ENCODE results near the gene NALCN.

NALCN gene

DNA sequence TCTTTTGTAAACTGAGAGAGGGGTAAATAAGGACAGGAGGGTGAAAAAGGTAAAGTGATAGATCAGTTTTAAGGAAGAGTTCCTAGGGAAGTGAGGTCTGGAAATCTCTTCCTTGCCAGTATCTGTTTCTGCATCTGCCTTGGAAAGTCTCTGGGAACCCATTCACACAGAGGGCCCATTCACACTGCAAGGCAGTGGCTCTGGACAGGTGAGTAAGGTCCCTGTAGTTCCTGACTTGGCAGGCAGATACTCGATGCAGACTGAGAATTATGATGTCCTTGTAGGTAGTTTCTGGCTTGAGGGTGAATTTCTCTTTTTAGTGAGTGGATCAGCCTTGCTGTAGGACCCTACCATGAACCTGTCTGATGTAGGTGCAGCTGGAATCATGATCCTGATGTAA is 293.3 kb downstream of the NALCN start:
- no peak for DNase-seq (ENCODE audit: low read depth)

DNA sequence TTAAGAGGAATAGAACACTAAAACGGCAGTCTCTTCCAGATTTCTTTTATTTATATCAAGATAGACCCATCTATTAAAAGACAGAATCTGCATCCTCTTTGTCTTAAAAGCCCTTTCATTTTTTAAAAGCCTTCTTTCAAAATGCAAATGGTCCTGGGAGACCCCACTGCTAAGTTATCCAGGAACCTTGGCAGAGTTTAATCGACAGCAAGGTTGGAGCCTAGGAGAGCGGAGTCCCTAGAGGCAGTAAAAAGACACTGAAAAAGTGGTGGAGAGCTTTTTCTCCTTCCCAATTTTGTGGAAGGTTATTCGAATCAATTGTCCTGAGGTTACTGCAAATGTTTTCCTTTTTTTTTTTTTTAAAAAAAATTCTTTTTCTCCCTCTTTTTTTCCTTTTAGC is 294.7 kb downstream of the NALCN start:
- no peak for DNase-seq (ENCODE audit: low read depth)

DNA sequence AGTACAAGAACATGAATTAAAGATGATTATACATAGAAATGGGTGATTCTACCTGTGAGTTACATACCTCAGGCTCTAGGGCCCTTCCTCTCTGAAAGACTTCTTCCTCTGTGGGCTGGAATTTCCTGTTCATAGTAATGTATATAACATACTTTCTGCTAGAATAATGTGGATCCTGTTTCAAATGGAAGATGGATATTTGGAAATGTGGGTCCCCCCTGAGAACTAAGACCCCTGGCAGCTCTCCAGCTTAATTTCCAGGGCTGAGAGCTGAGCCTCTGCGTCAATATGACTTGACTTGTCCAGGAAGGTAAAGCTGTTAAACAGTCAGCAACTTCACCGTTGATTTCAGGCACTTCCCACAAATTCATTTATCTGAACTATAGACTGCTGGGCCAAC is 296.3 kb downstream of the NALCN start:
- no peak for DNase-seq (ENCODE audit: low read depth)

DNA sequence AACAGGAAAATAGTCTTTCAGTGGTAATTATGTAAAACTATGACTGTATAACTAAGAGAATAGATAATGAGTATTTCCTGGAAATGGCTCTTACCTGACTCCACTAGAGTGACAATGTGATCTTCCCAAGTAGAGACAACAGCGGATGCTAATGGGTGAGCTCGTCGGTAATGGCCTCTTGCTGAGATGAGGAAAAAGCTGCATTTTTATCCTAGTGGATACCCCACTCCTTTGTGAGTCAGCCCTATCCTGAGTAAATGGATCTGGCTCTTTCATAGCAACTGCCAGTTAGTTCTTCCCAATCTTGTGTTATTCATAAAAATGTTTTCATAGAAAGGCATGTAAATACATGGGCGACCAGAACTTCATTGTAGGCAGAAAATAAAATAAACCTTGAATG is 299.5 kb downstream of the NALCN start:
- DNase-seq (ENCODE audit: low read depth) = no peak

DNA sequence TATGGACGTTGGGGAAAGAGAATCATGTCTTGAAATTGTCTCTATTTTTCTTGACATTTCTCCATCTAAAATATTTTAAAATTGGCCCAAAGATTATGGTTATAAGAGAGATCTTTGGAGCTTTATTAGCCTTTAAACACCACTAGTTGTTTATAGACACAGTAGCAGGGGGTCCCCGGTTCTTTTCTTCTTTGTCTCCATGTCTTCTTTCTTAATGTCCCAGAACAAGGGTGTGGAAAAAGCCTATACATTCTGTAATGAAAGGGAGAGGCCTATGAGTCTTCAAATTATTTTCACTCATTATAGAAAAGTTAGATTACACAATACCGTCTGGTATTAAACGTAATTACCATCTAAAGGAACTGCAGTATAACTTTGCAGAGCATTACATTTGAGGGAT is 300.0 kb downstream of the NALCN start:
- no peak for DNase-seq (ENCODE audit: low read depth)

DNA sequence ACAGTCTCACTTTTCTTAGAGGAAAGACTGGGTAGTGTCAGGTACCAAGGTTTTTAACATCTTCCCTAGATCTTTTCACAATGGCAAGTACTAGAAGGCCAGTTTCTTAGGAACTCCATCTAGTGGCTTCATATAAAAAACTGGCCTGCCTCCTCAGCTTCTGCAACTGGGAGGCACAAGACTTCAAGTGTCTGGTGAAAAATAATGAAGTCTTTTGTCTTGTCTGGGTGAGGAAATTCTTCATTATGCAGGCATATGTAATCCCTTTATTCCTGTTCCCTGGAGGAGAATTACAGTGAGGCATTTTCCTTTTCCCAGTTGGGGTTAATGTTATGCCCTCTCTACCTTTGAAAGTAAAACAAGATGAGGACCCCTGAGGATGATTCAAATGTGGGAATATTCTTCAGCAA is 300.5 kb downstream of the NALCN start:
- peak; percentile 3 for DNase-seq (ENCODE audit: low read depth)

DNA sequence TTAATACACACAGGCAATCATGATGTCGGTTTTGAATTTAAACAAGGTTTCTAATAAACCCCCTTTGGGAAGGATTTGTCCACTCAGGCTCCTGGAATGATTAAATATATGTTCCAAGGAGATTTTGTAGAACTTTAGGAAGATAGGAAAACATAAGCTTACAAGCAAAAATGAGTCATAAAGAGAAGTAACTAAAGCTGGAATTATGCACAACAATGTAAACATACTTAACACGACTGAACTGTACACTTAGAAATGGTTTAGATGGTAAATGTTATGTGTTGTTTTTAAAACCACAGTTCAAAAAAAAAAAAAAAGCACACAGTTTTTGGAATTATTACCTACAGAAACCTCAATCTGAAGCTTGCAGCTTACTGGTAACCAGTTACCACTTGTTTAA is 304.4 kb downstream of the NALCN start:
- DNase-seq (ENCODE audit: low read depth) = no peak

DNA sequence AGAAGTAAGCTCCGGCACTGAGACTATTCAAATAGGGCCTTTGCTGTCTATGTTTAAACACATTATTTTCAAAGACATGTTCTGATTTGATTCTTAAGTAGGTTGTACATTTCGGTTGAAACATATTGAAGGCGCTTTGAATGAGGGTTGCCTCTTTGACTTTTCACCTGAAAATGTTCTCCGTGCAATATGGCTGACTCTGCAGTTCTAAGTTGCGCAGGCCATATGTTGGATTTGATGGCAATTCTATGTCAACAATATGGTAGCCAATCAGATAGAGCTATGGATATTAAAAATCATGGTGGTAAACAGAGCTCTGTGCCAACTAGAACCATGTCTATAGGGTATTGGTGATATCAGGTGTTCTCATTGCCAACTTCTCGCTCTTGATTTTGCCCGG is 307.3 kb downstream of the NALCN start:
- DNase-seq (ENCODE audit: low read depth) = no peak

DNA sequence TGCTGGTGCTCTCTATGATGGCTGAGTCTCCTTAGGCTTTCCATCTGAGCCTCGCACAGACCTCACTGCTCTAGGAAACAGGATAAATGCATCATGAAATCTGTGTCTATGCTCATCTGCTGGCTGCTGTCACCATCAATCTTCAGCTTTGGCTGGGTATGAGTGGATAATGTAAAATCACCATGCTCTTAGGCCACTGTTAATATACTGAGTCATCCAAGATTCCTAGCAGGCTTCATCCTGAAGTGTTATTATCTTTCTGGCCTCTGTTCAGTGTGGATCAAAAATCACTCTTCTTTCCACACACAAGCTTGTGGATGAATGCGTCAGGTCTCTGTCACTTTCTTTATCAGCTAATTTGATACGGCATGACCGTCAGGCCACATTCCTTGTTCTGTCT is 317.4 kb downstream of the NALCN start:
- DNase-seq (ENCODE audit: low read depth) = peak; percentile 1

DNA sequence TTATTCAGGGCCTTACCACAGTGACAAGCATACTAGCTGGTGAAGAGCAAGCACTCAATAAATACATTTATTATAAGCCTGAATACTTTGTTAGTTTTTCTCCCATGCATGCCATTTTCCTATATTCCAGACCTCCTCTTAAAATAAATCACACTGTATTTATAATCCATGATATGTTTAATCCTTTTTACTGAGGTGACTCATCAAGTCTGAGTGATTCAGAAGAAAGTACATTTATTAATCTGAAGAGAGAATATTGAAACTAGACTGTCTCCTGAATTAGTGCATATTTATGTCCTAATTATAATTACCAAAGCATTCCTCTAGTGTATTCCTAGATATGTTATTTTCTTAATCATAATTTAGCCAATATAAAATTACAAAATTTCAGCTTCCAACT is 323.3 kb downstream of the NALCN start:
- no peak for DNase-seq (ENCODE audit: low read depth)

DNA sequence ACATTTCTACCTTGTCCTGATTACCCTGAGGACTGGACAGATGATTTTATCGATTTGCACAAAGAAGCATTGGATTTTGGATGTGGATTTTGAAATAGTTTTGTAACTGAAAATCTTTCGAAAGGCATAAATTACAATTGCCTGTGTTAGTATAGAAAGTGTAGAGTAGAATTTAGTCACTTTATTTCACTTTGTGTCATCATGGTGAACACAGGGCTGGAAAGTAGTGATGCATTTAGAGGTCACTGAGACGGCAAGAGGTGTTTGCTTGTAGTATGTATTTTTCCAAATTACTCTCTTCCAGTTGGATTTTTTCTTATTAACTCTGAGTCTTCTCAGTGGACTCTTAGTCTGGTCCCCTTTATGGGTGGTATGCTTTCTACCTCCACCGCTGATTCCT is 326.0 kb downstream of the NALCN start:
- DNase-seq (ENCODE audit: low read depth) = no peak

DNA sequence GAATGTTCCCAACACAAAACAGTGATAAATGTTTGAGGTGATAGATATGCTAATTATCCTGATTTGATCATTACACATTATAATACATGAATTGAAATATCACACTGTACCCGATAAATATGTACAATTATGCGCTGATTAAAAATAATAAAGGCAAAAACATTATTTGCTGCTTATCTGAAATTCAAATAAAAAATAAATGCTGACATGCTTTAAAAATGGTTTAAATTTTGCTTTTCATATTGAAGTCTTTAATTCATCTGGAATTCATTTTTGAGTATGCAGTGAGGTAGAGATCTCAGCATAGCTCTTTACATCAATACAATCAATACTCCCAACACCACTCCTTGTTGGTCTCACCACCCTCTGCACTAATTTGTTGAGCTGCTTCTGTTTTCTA is 330.8 kb downstream of the NALCN start:
- no peak for DNase-seq (ENCODE audit: low read depth)

DNA sequence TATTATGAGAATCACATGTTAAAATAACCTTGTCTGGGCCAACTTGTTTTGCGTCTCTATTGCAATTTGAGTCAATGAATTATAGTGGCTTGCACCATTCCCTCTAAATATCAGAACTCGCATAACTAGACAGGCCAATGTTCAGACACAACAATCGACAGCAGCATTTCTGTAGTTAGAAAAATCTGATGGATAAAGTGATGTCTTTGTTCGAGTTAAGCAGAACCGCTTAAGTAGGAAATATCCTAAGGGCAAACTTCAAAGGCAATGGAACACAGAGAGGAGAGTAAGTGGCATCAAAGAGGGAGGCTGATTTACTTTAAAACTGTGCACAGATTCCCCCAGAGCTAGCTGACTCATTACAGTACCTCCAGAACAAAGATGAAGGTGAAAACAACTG is 333.9 kb downstream of the NALCN start:
- DNase-seq (ENCODE audit: low read depth) = no peak

DNA sequence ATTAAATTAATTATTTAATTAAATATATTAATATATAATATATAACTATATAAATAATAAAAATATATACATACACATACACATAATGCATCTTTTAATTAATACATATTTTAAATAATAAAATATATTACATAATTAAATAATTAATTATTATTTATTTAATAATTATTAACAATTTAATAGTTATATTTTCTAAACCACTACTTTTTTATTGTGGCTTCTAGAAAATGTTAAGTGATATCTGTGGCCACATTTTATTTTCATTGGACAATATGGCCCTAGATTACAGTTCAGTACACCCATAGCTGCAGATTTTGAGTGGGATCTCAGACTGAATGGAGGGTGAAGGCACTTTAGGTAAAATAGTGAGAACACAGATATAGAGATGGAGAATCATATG is 335.7 kb downstream of the NALCN start:
- DNase-seq (ENCODE audit: low read depth) = no peak

DNA sequence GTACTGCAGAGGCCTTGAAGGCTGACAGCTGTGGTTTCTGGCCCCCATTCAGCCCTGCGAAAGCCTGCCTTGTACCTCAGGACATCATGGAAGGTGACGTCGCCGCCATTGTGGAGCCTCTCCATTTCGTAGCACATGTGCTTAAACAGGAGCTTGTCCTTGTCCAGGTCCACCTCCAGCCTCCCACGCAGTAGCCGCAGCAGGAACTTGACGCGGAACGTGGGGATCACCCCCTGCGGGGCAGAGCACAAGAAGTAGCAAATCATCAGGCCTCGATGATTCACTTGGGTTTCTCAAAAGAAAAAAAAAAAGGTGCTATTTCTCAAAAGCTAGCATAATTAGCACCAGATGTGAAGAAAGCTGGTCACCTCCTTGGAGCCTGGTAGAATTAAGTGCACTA is 351.0 kb downstream of the NALCN start:
- DNase-seq (ENCODE audit: low read depth) = peak; percentile 12

DNA sequence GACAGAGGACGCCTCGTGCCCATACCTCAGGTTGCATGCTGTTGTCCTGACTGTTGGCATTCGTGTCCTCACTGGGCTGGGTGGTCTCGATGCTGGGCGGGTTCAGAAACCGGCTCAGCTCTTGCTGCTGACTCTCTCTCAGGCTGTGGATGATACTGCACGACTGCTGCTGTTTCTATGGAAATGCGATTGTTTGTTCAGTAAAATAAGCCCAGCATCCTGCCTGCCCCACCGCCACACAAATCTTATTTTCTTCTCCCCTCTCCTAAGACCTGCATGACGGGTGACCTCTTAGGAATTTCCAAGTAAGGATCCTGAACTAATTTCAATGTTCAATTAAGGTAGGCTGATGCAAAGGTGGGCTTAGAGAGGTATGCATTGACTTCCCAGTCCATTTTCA is 356.5 kb downstream of the NALCN start:
- DNase-seq (ENCODE audit: low read depth) = no peak

DNA sequence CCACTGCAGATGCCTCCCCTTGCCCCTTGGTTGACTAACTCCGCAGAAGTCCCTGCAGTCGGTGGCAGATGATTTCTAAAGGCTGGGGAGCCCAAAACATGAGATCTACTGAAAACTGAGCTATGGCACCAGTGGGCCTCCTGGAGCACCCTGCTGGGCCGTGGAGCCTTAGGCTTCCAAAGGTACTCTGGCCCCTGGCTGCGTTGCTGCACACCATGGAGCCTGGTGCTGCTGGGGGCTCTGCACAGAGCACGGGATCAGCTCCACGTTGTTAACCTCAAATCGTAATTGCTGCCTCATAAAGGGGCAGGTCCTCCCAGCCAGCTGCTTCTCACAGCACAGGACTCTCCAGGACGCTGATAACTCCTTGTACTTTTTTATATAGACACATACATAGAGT is 357.5 kb downstream of the NALCN start:
- DNase-seq (ENCODE audit: low read depth) = no peak

DNA sequence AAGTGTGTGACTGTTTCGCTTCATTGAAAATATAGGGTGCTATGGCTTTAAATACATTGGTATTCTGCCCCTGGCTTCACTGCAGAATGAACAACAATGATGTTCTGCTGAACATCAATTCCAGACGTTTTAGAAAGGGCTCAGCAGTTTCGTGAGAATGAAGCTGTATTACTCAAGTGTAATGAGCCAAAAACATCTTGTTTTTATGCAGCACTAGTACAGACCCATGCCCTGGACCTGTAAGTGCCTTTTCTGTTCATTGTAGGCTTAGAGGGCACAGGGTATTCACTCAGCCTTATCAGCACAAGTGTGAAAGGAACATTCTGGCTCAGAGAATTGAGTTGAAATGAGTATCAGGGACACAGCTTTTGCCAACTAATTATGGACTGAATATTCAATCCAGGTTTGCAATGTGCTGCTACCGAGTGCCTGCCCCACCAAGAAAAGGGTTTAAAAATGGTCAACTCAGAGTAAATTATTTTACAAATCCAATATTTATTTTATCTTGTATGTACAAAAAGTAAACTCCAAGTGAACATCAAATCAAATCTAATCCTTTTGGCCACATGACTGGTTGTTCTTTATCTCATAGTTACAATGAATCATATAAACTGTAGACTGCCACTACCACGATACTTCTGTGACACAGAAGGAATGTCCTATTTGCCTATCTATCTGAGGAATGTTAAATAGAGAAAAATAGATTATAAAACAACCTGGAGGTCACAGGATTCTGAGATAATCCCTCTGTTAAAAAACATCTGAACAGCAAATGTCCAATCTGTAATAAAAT is 362.8 kb downstream of the NALCN start:
- DNase-seq (ENCODE audit: low read depth) = no peak

DNA sequence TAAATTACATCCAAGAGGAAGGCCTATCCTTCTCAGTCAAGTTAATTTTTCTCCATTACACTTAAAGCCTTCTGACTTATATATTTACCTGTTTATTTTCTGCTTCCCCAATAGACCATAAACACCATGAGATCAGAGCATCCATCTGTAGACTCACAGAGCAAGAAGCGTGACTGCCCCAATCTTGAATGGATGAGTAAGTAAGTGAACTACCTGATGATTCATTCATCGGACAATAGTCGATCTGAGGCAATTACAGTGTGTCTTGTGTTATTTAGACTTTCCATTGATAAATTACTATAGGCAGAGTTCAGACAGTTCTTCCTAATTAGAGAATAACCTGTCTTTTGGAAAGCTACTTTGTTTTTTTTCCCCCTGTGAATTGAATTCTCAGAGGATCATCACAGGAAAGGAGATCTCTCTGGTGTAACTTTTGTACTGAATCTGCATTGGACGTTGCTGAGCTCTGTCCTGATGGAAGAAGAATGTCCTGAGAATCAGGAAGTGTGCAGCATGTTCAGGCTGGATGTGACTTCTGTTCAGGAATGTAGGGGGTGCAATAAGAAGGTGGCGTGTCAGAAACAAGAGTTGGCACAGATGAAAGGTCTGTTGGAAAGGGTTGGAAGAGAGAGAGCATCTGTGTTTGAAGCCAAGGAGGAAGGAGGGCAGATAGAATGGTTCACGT is 367.0 kb downstream of the NALCN start:
- no peak for DNase-seq (ENCODE audit: low read depth)

DNA sequence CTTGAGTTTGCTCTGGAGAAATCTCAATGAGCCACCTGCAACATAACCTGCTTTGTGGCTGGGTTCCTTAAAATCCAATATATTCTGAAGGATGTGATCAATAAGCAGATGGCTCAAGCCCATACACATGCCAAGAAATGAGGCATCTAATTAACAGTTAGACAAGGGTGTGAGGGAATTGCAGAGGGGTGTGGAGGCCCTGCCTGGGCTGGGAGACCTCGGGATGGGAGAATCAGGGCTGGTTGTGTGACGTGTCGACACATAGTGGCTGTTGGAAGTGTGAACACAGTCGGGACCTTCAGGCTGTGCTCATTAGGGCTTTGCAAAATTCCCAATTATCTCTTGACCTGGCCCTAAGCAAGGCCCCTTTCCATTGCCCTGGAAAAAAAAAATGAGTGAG is 379.8 kb downstream of the NALCN start:
- DNase-seq (ENCODE audit: low read depth) = no peak

DNA sequence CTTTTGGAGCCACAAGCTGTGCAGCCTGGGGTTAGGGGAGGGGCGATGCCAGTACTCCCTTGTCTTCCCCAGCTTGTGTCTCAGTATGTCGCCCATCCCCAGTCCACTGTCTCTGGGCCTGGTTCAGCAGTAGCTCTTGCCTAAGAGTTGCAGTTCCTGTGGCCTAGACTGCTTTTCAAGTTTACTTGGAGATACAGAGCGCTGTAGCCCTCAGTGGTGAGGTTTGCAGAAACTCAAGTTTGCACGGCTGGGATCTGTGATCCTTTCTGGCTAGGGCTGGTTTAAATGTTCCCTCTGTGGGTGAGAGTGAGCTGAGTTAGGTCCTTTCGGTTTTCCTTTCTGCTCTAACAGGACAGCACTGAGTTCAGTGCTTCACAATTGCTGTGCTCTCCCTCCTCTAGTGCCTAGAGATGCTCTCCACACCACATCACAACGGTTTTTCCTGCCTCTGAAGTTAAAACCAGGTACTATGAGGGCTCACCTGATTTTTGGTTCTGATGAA is 381.1 kb downstream of the NALCN start:
- no peak for DNase-seq (ENCODE audit: low read depth)

DNA sequence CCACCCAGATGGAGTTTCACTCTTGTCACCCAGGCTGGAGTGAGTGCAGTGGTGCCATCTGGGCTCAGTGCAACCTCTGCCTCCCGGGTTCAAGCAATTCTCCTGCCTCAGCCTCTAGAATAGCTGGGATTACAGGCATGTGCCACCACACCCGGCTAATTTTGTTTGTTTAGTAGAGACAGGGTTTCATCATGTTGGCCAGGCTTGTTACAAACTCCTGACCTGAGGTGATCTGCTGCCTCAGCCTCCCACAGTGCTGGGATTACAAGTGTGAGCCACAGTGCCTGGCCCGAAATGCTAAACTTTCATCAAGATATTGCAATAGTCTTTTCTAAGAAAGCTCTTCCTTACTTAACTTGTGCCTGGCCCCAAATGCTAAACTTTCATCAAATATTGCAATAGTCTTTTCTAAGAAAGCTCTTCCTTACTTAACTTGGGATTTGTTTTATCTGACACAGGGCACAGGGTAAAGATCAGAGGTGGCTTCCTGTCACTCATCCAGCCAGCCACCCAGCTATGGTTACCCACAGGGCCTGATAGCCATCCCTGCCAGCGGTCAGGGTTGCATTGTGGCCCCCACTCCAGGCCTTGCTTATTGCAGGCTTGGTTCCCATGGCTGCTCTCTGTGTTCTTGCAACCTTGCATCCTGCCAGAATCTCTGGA is 389.4 kb downstream of the NALCN start:
- no peak for DNase-seq (ENCODE audit: low read depth)

DNA sequence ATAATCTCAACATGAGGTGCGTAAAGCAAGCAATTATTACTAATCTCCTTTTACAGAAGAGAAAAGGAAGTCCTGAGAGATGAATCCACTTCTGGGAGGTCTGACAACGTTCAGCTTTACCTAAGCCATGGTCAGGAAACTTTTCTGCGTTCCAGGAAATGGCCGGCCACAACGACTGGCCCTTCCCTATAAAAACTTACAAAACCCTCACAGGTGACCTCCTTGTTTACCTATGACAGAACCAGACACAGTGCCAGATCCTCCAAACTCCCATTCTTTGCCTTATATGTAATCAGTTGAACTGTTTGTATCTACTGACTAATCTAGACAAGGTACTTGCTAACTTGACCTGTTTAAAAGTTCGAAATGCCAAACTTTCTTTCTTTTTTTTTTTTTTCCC is 390.0 kb downstream of the NALCN start:
- no peak for DNase-seq (ENCODE audit: low read depth)
